Colonic mucosa (tissue), 4 donors: Measurements from ENCODE around the gene AZIN2. TPM values are rescaled to one million over a fixed set of nuclear protein-coding genes. Genes with fewer than 3 reads are reported as not detected.

Source experiments
- DNase-seq: peaks from one replicate; pipeline ENCODE4 v3.0.0-alpha.2; 2020
- H3K27ac ChIP-seq: fragments of 200-600 bp; one replicate; pipeline ENCODE4 v1.8.0; 2021
- H3K27me3 ChIP-seq: fragments of 200-600 bp; one replicate; pipeline ENCODE4 v1.8.0; 2021
- H3K36me3 ChIP-seq: fragments of 200-600 bp; one replicate; pipeline ENCODE4 v1.8.0; 2021
- H3K4me1 ChIP-seq: fragments of 200-600 bp; one replicate; pipeline ENCODE4 v1.8.0; 2021; ENCODE audit warnings: mild to moderate bottlenecking
- H3K4me3 ChIP-seq: fragments of 200-600 bp; one replicate; pipeline ENCODE4 v1.8.0; 2021
- H3K9ac ChIP-seq, 2 donors: one replicate each; pipeline ENCODE4 v1.7.0; 2013; ENCODE audit warnings: control low read depth in 2 of 2, low read depth in 2 of 2, low read length in 2 of 2
- H3K9me3 ChIP-seq: fragments of 200-600 bp; one replicate; pipeline ENCODE4 v1.8.0; 2021
- intact Hi-C: fragments of 100-400 bp; cut with DNase I; formaldehyde crosslinking; loops from one replicate; pipeline ENCODE4 v1.14.1; 2022
- total RNA-seq, 2 donors: library from RNA; stranded (reverse); fragmentation: NEBNext Ultra II Directional in 1 of 2; extraction: Animal tissue kit (Norgen Biotek cat#: 25700) in 1 of 2; gene quantifications; one replicate each; pipeline ENCODE4 v1.2.1, GENCODE V29; 2021
- TF ChIP-seq, protein P1 (sequence below): fragments of 200-600 bp; IDR thresholded peaks from one replicate; pipeline ENCODE4 v1.8.0; 2022; ENCODE audit warnings: antibody characterized with exemption, mild to moderate bottlenecking
- donor health status: healthy.
- donor health status: DM: no; HTN: no; CAD: no.
- donor health status: DM: no; HTN: no; CAD: no.

The AZIN2 gene
- total RNA-seq, 2 donors from 2014 or later: 10.2 to 21.4 TPM

DNA sequence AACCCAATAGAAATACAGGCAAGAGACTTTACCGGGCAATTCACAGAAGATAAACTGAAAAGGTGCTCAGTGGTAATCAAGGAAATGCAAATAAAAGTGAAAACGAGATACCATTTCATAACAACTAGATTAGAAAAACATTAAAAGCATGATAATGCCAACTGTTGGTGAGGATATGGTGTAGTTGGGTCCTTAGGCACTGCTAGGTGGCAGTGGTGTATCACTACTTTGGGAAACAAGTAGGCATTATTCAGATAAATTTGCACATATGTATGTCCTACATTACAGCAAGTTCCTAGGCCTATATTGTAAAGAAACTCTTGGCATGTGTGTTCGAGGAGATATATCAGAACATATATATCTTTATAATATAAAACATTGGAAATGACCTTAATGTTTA is 31.0 kb downstream of the AZIN2 start:
- Histone ChIP-seq H3K9ac (no peak overlapping the region), H3K4me3 (no peak overlapping the region), H3K27me3 (no peaks in the 10 kb centered on the region), H3K27ac (no peak overlapping the region), H3K4me1 (no peaks in the 10 kb centered on the region), H3K36me3 (no peaks in the 10 kb centered on the region), H3K9me3 (no peaks in the 10 kb centered on the region)
- DNase-seq: no peak
- intact Hi-C loops: no loop called here
- TF ChIP-seq, protein P1, sequence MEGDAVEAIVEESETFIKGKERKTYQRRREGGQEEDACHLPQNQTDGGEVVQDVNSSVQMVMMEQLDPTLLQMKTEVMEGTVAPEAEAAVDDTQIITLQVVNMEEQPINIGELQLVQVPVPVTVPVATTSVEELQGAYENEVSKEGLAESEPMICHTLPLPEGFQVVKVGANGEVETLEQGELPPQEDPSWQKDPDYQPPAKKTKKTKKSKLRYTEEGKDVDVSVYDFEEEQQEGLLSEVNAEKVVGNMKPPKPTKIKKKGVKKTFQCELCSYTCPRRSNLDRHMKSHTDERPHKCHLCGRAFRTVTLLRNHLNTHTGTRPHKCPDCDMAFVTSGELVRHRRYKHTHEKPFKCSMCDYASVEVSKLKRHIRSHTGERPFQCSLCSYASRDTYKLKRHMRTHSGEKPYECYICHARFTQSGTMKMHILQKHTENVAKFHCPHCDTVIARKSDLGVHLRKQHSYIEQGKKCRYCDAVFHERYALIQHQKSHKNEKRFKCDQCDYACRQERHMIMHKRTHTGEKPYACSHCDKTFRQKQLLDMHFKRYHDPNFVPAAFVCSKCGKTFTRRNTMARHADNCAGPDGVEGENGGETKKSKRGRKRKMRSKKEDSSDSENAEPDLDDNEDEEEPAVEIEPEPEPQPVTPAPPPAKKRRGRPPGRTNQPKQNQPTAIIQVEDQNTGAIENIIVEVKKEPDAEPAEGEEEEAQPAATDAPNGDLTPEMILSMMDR: no peak

DNA sequence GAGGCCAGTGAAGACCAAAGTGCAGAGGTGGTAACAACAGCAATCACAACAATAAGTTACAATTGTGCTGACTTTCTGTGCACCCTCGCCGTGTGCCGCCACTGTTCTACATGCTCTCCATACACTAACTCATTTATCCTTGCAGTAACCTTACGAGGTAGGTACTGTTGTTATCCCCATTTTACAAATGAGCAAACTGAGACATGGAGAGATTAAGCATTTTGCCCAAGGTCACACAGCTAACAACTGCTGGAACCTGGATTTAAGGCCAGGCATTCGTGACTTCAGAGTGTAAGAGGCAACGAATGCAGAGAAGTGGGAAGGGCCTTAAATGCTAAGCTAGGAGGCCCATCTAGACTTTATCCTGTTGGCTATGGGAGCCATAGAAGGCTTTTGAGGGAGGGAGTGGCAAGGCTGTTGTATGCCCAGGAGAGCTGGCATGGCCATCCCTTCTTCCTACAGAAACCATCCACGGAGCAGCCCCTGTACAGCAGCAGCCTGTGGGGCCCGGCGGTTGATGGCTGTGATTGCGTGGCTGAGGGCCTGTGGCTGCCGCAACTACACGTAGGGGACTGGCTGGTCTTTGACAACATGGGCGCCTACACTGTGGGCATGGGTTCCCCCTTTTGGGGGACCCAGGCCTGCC is 36.6 kb downstream of the AZIN2 start:
- Histone ChIP-seq H3K36me3 (no peaks in the 10 kb centered on the region), H3K9ac (no peak overlapping the region), H3K4me1 (no peaks in the 10 kb centered on the region), H3K27ac (no peak overlapping the region), H3K4me3 (no peak overlapping the region), H3K27me3 (no peaks in the 10 kb centered on the region), H3K9me3 (no peaks in the 10 kb centered on the region)
- DNase-seq: no peak
- intact Hi-C loops: no loop called here
- TF ChIP-seq, protein P1: no peak

GRCh38 chr1:33118274-33118673 is 37.3 kb downstream of the AZIN2 start:
- Histone ChIP-seq H3K4me1 (no peaks in the 10 kb centered on the region), H3K4me3 (no peak overlapping the region), H3K27me3 (no peaks in the 10 kb centered on the region), H3K36me3 (no peaks in the 10 kb centered on the region), H3K9me3 (no peaks in the 10 kb centered on the region), H3K9ac (no peak overlapping the region), H3K27ac (no peak overlapping the region)
- TF ChIP-seq, protein P1: no peak
- DNase-seq: no peak
- intact Hi-C loops: no loop called here

DNA sequence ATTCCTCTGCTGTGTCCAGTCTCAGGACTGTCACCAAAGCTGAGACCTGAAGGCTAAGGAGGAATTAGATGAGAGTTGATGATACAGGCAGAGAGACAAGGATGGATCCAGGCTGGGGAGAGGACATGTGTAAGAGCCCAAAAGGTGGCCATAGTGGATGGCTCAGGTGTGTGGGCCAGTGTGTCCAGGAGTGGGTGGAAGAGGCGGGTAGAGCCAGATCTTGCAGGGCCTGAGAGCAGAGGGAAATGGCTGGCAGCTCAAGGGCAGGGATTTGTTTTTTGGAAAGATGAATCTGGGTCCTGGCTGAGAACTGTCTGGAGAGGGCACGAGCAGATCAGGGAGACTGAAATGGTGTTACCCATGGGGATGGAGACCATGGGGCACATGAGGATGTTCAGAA is 38.1 kb downstream of the AZIN2 start:
- intact Hi-C loops: no loop called here
- Histone ChIP-seq H3K27ac (no peak overlapping the region), H3K27me3 (no peaks in the 10 kb centered on the region), H3K36me3 (no peaks in the 10 kb centered on the region), H3K9ac (no peak overlapping the region), H3K4me1 (no peaks in the 10 kb centered on the region), H3K4me3 (no peak overlapping the region), H3K9me3 (no peaks in the 10 kb centered on the region)
- TF ChIP-seq, protein P1: no peak
- no peak for DNase-seq

DNA sequence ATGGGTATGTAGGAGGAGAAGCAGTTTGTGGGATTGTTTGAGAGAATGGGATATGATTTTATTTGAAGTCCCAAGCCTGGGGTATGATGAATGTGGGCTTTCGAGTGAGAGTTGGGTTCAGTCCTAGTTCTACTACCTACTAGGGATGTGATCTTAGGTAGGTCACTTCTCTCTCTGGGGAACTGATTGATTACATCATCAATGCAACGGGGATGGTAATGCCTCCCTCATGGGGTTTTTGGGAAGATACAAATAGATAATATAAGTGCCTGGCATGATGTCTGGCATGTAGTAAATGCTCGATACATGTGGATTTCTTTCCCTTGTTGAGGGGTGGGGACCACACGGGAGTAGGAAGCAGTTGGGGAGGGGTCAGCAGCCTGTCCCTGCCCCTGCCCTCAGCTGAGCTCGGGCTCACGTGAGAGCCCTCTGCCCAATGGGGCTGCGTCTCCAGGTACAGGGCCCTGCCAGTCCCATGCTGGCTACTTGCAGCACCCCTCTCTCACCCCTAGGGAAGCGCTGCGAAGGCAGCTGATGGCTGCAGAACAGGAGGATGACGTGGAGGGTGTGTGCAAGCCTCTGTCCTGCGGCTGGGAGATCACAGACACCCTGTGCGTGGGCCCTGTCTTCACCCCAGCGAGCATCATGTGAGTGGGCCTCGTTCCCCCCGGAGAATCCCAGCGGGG is 38.7 kb downstream of the AZIN2 start:
- Histone ChIP-seq H3K4me3 (no peak overlapping the region), H3K27me3 (no peaks in the 10 kb centered on the region), H3K4me1 (no peaks in the 10 kb centered on the region), H3K27ac (no peak overlapping the region), H3K9me3 (no peaks in the 10 kb centered on the region), H3K36me3 (no peaks in the 10 kb centered on the region), H3K9ac (no peak overlapping the region)
- intact Hi-C loops: no loop called here
- TF ChIP-seq, protein P1: no peak
- no peak for DNase-seq
